ENCODE results near the gene NDST1.
A peak's percentile ranks its signal among the peaks of the same experiment; 100 is the strongest.

The NDST1 gene

GRCh38 chr5:150562832-150563231, 54.9 kb downstream of the NDST1 start:
- peak; percentile 33 for TF ChIP-seq CTCF (IDR thresholded peaks at IDR 0.05; ENCODE audit: borderline replicate concordance, control extremely low read depth, extremely low read depth, insufficient read depth, missing control alignments)
- no peak for DNase-seq (ENCODE audit: low spot score)
- in situ Hi-C loops (cut with MboI; ENCODE audit: low sequenced_read_pairs, unreplicated experiment): loop anchor here (5.0 to 25.0 kb wide), 2 partner anchors 89 to 249 kb away; no protein-coding TSS in a partner anchor

- in situ Hi-C loops (cut with MboI; ENCODE audit: low sequenced_read_pairs, unreplicated experiment): loop anchor here (25.0 kb wide), 1 partner anchor 246 kb away; no protein-coding TSS in a partner anchor
- TF ChIP-seq CTCF (IDR thresholded peaks at IDR 0.05; ENCODE audit: borderline replicate concordance, control extremely low read depth, extremely low read depth, insufficient read depth, missing control alignments): no peak
- no peak for DNase-seq (ENCODE audit: low spot score)
Measured at GRCh38 chr5:150565868-150566267, 57.9 kb downstream of the NDST1 start.

- DNase-seq (ENCODE audit: low spot score): no peak
- in situ Hi-C loops (cut with MboI; ENCODE audit: low sequenced_read_pairs, unreplicated experiment): loop anchor here (25.0 kb wide), 1 partner anchor 245 kb away; no protein-coding TSS in a partner anchor
- no peak for TF ChIP-seq CTCF (IDR thresholded peaks at IDR 0.05; ENCODE audit: borderline replicate concordance, control extremely low read depth, extremely low read depth, insufficient read depth, missing control alignments)
Measured at GRCh38 chr5:150567031-150567717, 59.2 kb downstream of the NDST1 start.

- TF ChIP-seq CTCF (IDR thresholded peaks at IDR 0.05; ENCODE audit: borderline replicate concordance, control extremely low read depth, extremely low read depth, insufficient read depth, missing control alignments): no peak
- in situ Hi-C loops (cut with MboI; ENCODE audit: low sequenced_read_pairs, unreplicated experiment): loop anchor here (25.0 kb wide), 1 partner anchor 244 kb away; no protein-coding TSS in a partner anchor
- no peak for DNase-seq (ENCODE audit: low spot score)
Measured at GRCh38 chr5:150568663-150569062, 60.7 kb downstream of the NDST1 start.

- TF ChIP-seq CTCF (IDR thresholded peaks at IDR 0.05; ENCODE audit: borderline replicate concordance, control extremely low read depth, extremely low read depth, insufficient read depth, missing control alignments): no peak
- in situ Hi-C loops (cut with MboI; ENCODE audit: low sequenced_read_pairs, unreplicated experiment): loop anchor here (25.0 kb wide), 1 partner anchor 242 kb away; no protein-coding TSS in a partner anchor
Measured at GRCh38 chr5:150570333-150570732, 62.4 kb downstream of the NDST1 start.

GRCh38 chr5:150571836-150572235, 63.9 kb downstream of the NDST1 start:
- in situ Hi-C loops (cut with MboI; ENCODE audit: low sequenced_read_pairs, unreplicated experiment): loop anchor here (25.0 kb wide), 1 partner anchor 240 kb away; no protein-coding TSS in a partner anchor
- no peak for TF ChIP-seq CTCF (IDR thresholded peaks at IDR 0.05; ENCODE audit: borderline replicate concordance, control extremely low read depth, extremely low read depth, insufficient read depth, missing control alignments)
- no peak for DNase-seq (ENCODE audit: low spot score)

More at GRCh38 chr5:150570333-150570732, 62.4 kb downstream of the NDST1 start:
- DNase-seq (ENCODE audit: low spot score): no peak

Measured in GM13976 (cell line).